SK-N-SH treated with all-trans-retinoic acid at 6 μM for 48 hours (cell line): ENCODE data around the gene FLT1.

Experiments used
- CREB5 ChIP-seq: fragments of 250-450 bp; sonication (Bioruptor Pico); IDR thresholded peaks from 2 replicates; pipeline ENCODE4 v1.5.1; 2020; ENCODE audit warnings: low read depth, mild to moderate bottlenecking, moderate library complexity
- GLIS3 ChIP-seq: fragments of 250-450 bp; sonication (Bioruptor Pico); IDR thresholded peaks from 2 replicates; pipeline ENCODE4 v1.5.0; 2020; ENCODE audit warnings: mild to moderate bottlenecking, moderate library complexity
- OSR1 ChIP-seq: fragments of 250-450 bp; sonication (Bioruptor Pico); IDR thresholded peaks from 2 replicates; pipeline ENCODE4 v1.8.0; 2022; ENCODE audit warnings: moderate library complexity, mild to moderate bottlenecking, inconsistent platforms
- PATZ1 ChIP-seq: fragments of 250-450 bp; sonication (Bioruptor Pico); IDR thresholded peaks from 2 replicates; pipeline ENCODE4 v1.8.0; 2020; ENCODE audit warnings: mild to moderate bottlenecking, moderate library complexity, borderline replicate concordance
- RARB ChIP-seq: fragments of 250-450 bp; sonication (Bioruptor Pico); IDR thresholded peaks from 2 replicates; pipeline ENCODE4 v1.8.0; 2021; ENCODE audit warnings: mild to moderate bottlenecking, moderate library complexity
- TSHZ2 ChIP-seq: fragments of 250-450 bp; sonication (Bioruptor Pico); IDR thresholded peaks from 2 replicates; pipeline ENCODE4 v1.5.0; 2020; ENCODE audit warnings: mild to moderate bottlenecking, moderate library complexity
- ZFP3 ChIP-seq: fragments of 250-450 bp; sonication (Bioruptor Pico); IDR thresholded peaks from 2 replicates; pipeline ENCODE4 v1.5.0; 2020; ENCODE audit warnings: mild to moderate bottlenecking, moderate library complexity
- ZFP30 ChIP-seq: fragments of 450-650 bp; formaldehyde crosslinking; IDR thresholded peaks from 2 replicates; pipeline ENCODE4 v1.5.0; 2022; ENCODE audit warnings: mild to moderate bottlenecking, moderate library complexity
- ZNF565 ChIP-seq: fragments of 450-650 bp; formaldehyde crosslinking; conservative IDR thresholded peaks from 2 replicates; pipeline ENCODE4 v1.5.0; 2020; ENCODE audit warnings: low read depth, mild to moderate bottlenecking, moderate library complexity
- ZNF8 ChIP-seq: fragments of 450-650 bp; formaldehyde crosslinking; IDR thresholded peaks from 2 replicates; pipeline ENCODE4 v1.5.0; 2020; ENCODE audit warnings: mild to moderate bottlenecking, moderate library complexity

GRCh38 chr13:28440774-28441504 is 54.0 kb downstream of the FLT1 start:
- TF ChIP-seq CREB5 (no peak), ZNF565 (CRISPR knock-in tag) (no peak), TSHZ2 (no peak), RARB (CRISPR knock-in tag) (no peak), PATZ1 (CRISPR knock-in tag) (no peak), ZNF8 (CRISPR knock-in tag) (no peak), ZFP30 (CRISPR knock-in tag) (no peak), ZFP3 (CRISPR knock-in tag) (no peak), GLIS3 (CRISPR knock-in tag) (no peak), OSR1 (no peak)
